ENCODE measurements around the gene MYRIP. TPM values are rescaled to one million over a fixed set of nuclear protein-coding genes. Genes with fewer than 3 reads are reported as not detected.

MYRIP gene
- total and polyA plus RNA-seq, 2 of the 4 experiments (the other 2 are of a cell fraction): not detected

GRCh38 chr3:39965997-39966396, 156.6 kb downstream of the MYRIP start:
- H3K4me2 ChIP-seq (ENCODE audit: low read depth, low read length): no peak overlapping the region
- H2BK120ac ChIP-seq (ENCODE audit: low read depth, low read length): no peak overlapping the region
- no peaks in the 10 kb centered on the region for H3K36me3 ChIP-seq (ENCODE audit: control insufficient read depth, insufficient read depth, low read length)
- no peak overlapping the region for H3K23ac ChIP-seq (ENCODE audit: low read depth, low read length)
- no peaks in the 10 kb centered on the region for H3K9me1 ChIP-seq (ENCODE audit: insufficient read depth, low read length)
- ChIA-PET CTCF (no interaction called here), POLR2A (ENCODE audit: unreplicated experiment) (no interaction called here)
- no peak overlapping the region for H3K27ac ChIP-seq (ENCODE audit: insufficient read depth, low read length)
- no peak overlapping the region for H2BK15ac ChIP-seq (ENCODE audit: low read depth, low read length)
- no peak overlapping the region for H3K9ac ChIP-seq (ENCODE audit: low read depth, low read length)
- TF ChIP-seq USF2 (IDR thresholded peaks at IDR 0.05; ENCODE audit: low read depth, low read length) (no peak), FOS (IDR thresholded peaks at IDR 0.05; ENCODE audit: low read depth, low read length) (no peak), MAFK (IDR thresholded peaks at IDR 0.05; ENCODE audit: low read depth, low read length) (no peak), POLR2A (IDR thresholded peaks at IDR 0.05; ENCODE audit: low read depth, low read length) (no peak), RAD21 (IDR thresholded peaks at IDR 0.05; ENCODE audit: low read length) (no peak), RCOR1 (IDR thresholded peaks at IDR 0.05; ENCODE audit: insufficient replicate concordance, low read length) (no peak), RFX5 (IDR thresholded peaks at IDR 0.05; ENCODE audit: low read depth, low read length) (no peak), ELK1 (IDR thresholded peaks at IDR 0.05; ENCODE audit: borderline replicate concordance, low read depth, low read length) (no peak), BHLHE40 (IDR thresholded peaks at IDR 0.05; ENCODE audit: low read depth, low read length) (no peak), CEBPB (IDR thresholded peaks at IDR 0.05; ENCODE audit: low read depth, low read length) (no peak), CHD1 (IDR thresholded peaks at IDR 0.05; ENCODE audit: low read depth, low read length) (no peak)
- ATAC-seq (ENCODE audit: low read depth): no peak
- no peak overlapping the region for H3K56ac ChIP-seq (ENCODE audit: extremely low read depth, insufficient read depth, low read length)
- no peak overlapping the region for H3K14ac ChIP-seq (replicated peaks; ENCODE audit: low read depth, low read length)
- in situ Hi-C loops (cut with MboI; ENCODE audit: low sequenced_read_pairs): no loop called here
- no peaks in the 10 kb centered on the region for H3K27me3 ChIP-seq (ENCODE audit: control insufficient read depth, insufficient read depth, low read length)
- H2BK20ac ChIP-seq (ENCODE audit: low read depth, low read length): no peak overlapping the region
- no peak overlapping the region for H3K4ac ChIP-seq (ENCODE audit: low read depth, low read length)
- no peak overlapping the region for H2AFZ ChIP-seq (replicated peaks; ENCODE audit: low read length, poor library complexity)
- H3K18ac ChIP-seq (ENCODE audit: low read depth, low read length): no peak overlapping the region
- dilution Hi-C loops (cut with HindIII; ENCODE audit: low sequenced_read_pairs, unreplicated experiment): no loop called here
- no peaks in the 10 kb centered on the region for H4K20me1 ChIP-seq (ENCODE audit: insufficient read depth, low read length)
- H2AK5ac ChIP-seq (ENCODE audit: low read depth, low read length): no peak overlapping the region
- no peaks in the 10 kb centered on the region for H3K79me1 ChIP-seq (ENCODE audit: low read depth in 1 of 2, low read length in 2 of 2)
- intact Hi-C loops (cut with micrococcal nuclease): no loop called here
- no TSS peak for BruUV-seq (replicated peaks)
- no peaks in the 10 kb centered on the region for H3K4me1 ChIP-seq (ENCODE audit: control insufficient read depth, insufficient read depth, low read length)
- no peak overlapping the region for H3K4me3 ChIP-seq (ENCODE audit: insufficient read depth, low read depth, low read length)
- H4K8ac ChIP-seq (ENCODE audit: low read depth in 2 of 2, low read length in 2 of 2): no peak overlapping the region
- DNase-seq: no peak
- H2BK5ac ChIP-seq (ENCODE audit: low read depth, low read length, poor library complexity, severe bottlenecking): no peak overlapping the region
- H3K9me3 ChIP-seq (ENCODE audit: control insufficient read depth, insufficient read depth, low read length): peaks cover 7% of the 10 kb centered on the region
- H4K91ac ChIP-seq (ENCODE audit: insufficient read depth, low read depth, low read length): no peak overlapping the region
- no peak overlapping the region for H4K5ac ChIP-seq (ENCODE audit: low read depth, low read length)
- no CpG with 5 or more reads among the region's 2 CpGs for WGBS, 2 experiments (ENCODE audit: extremely low coverage in 2 of 2, insufficient read length in 1 of 2)
- no peak overlapping the region for H2AK9ac ChIP-seq (replicated peaks; ENCODE audit: low read depth, low read length, poor library complexity)
